Liver (tissue), 2 donors: ENCODE data around the gene DIO3.

ENCODE experiments used
- CTCF ChIP-seq: fragments of 150-350 bp; IDR thresholded peaks from 2 replicates; pipeline ENCODE4 v1.5.1; 2017; ENCODE audit warnings: improper control_type of control experiment, low read depth, low read length; ENCODE audit not compliant: missing input control
- REST ChIP-seq: IDR thresholded peaks from 2 replicates; pipeline ENCODE4 v1.6.1; 2016; ENCODE audit warnings: antibody characterized with exemption, mild to moderate bottlenecking
- donor health status: healthy.

- no peak for TF ChIP-seq CTCF
- no peak for TF ChIP-seq REST
Measured at GRCh38 chr14:101590616-101591015, 29.3 kb downstream of the DIO3 start.
